Right cardiac atrium (tissue), 5 donors: Measurements from ENCODE around the gene SHISA9. TPM values are rescaled to one million over a fixed set of nuclear protein-coding genes. Genes with fewer than 3 reads are reported as not detected.

Experiments used
- ATAC-seq, 2 donors: fragments of 200-7000 bp; cut with Tn5 transposase; one replicate each; pipeline versions ENCODE4 v1.8.0 to v1.9.1; 2020; ENCODE audit warnings: moderate library complexity in 2 of 2, mild to moderate bottlenecking in 1 of 2
- DNase-seq, 3 donors: peaks; one replicate each; pipeline ENCODE4 v3.0.0-alpha.2; 2020
- H3K27ac ChIP-seq: one replicate; pipeline ENCODE4 v1.5.1; 2013; ENCODE audit warnings: mild to moderate bottlenecking, low read length, control low read depth, moderate library complexity
- H3K27me3 ChIP-seq: one replicate; pipeline ENCODE4 v1.6.1; 2013; ENCODE audit not compliant: control insufficient read depth, insufficient read depth
- H3K4me1 ChIP-seq: one replicate; pipeline ENCODE4 v1.6.1; 2013; ENCODE audit warnings: low read length; ENCODE audit not compliant: control insufficient read depth, insufficient read depth
- H3K4me3 ChIP-seq: one replicate; pipeline ENCODE4 v1.5.1; 2013; ENCODE audit warnings: low read length, control low read depth
- H3K9me3 ChIP-seq: one replicate; pipeline ENCODE4 v1.6.1; 2013; ENCODE audit warnings: low read length; ENCODE audit not compliant: control insufficient read depth
- WGBS: extraction: QIAGEN DNeasy Blood & Tissue Kit; methylation state at CpG from one replicate; pipeline ENCODE4 v1.1.7; 2013; 5-methylcytosine and 5-hydroxymethylcytosine counted together
- intact Hi-C, 4 donors: fragments of 100-400 bp; cut with DNase I; formaldehyde crosslinking; loops; one replicate each; pipeline versions ENCODE4 v1.11.0 to v1.14.0; 2022 to 2023
- polyA plus RNA-seq: library from polyadenylated mRNA; stranded (reverse); fragments of 200-250 nt; gene quantifications from one replicate; pipeline ENCODE4 v1.2.3, GENCODE V29; 2013
- total RNA-seq, 4 donors: library from RNA; stranded (reverse); fragmentation: NEBNext Ultra II Directional; extraction: Animal tissue kit (Norgen Biotek cat#: 25700); gene quantifications; one replicate each; pipeline ENCODE4 v1.2.1, GENCODE V29; 2021
- donor health status: healthy with polysubstance abuse.
- donor health status: DM: no; HTN: yes; CAD: no.
- donor health status: DM: no; HTN: no; CAD: no.
- donor health status: DM: no; HTN: yes; CAD: no; lungs with severe emphysema.
- donor health status: DM: yes; HTN: yes; CAD: no.

SHISA9 gene
- total and polyA plus RNA-seq, 5 donors, result 0.28 to 1.8 (median 0.47) TPM

GRCh38 chr16:13118091-13118490 lies 216.7 kb downstream of the SHISA9 start:
- H3K4me1 ChIP-seq, result no peaks in the 10 kb centered on the region
- intact Hi-C loops, result no loop called here
- ATAC-seq, result no peak

GRCh38 chr16:13120091-13120490 lies 218.7 kb downstream of the SHISA9 start:
- no peaks in the 10 kb centered on the region for H3K9me3 ChIP-seq
- H3K27me3 ChIP-seq, result no peaks in the 10 kb centered on the region
- intact Hi-C loops, result no loop called here
- H3K4me1 ChIP-seq, result no peaks in the 10 kb centered on the region
- WGBS, result 35% methylated on average over 6 of the region's 6 CpGs
- H3K4me3 ChIP-seq, result no peak overlapping the region
- H3K27ac ChIP-seq, result no peak overlapping the region
- no peak for DNase-seq
- no peak for ATAC-seq

More at GRCh38 chr16:13118091-13118490, 216.7 kb downstream of the SHISA9 start:
- Histone ChIP-seq H3K27ac (no peak overlapping the region), H3K9me3 (no peaks in the 10 kb centered on the region), H3K27me3 (no peaks in the 10 kb centered on the region), H3K4me3 (no peak overlapping the region)
- DNase-seq, result no peak
- WGBS, result 91% methylated on average over 5 of the region's 5 CpGs

- intact Hi-C loops, result no loop called here
- no peaks in the 10 kb centered on the region for H3K4me1 ChIP-seq
- 54% methylated on average over 4 of the region's 4 CpGs for WGBS
- DNase-seq (no peak), ATAC-seq (no peak)
- H3K9me3 ChIP-seq, result no peaks in the 10 kb centered on the region
- no peak overlapping the region for H3K4me3 ChIP-seq
- no peak overlapping the region for H3K27ac ChIP-seq
- H3K27me3 ChIP-seq, result no peaks in the 10 kb centered on the region
Measured at GRCh38 chr16:13120557-13120956, 219.2 kb downstream of the SHISA9 start.

GRCh38 chr16:13123991-13124390 lies 222.6 kb downstream of the SHISA9 start:
- Histone ChIP-seq H3K4me1 (no peaks in the 10 kb centered on the region), H3K4me3 (no peak overlapping the region), H3K27ac (no peak overlapping the region), H3K27me3 (no peaks in the 10 kb centered on the region), H3K9me3 (peaks cover 2% of the 10 kb centered on the region)
- intact Hi-C loops, result no loop called here
- 82% methylated on average over 3 of the region's 3 CpGs for WGBS
- ATAC-seq, result no peak
- DNase-seq, result no peak

DNA sequence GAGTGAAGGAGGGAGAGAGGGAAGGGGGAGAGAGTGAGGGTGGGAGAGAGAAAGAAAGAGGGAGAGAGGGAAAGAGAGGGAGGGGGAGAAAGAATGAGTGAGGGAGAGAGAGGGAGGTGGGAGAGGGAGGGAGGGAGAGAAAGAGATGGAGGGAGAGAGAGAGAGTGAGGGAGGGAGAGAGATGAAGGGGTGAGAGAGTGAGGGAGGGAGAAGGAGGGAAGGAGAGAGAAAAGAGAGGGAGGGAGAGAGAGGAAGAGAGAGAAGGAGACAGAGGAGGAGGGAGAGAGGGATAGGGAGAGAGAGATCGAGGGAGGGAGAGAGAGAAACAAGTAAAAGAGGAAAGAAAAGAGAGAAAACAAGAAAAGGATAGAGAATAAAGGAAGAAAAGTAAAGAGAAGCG lies 225.7 kb downstream of the SHISA9 start:
- ATAC-seq, result no peak
- peaks cover 2% of the 10 kb centered on the region for H3K9me3 ChIP-seq
- no peak overlapping the region for H3K27ac ChIP-seq
- no peak for DNase-seq
- 62% methylated on average over 2 of the region's 2 CpGs for WGBS
- intact Hi-C loops, result no loop called here
- H3K4me1 ChIP-seq, result no peaks in the 10 kb centered on the region
- no peak overlapping the region for H3K4me3 ChIP-seq
- H3K27me3 ChIP-seq, result no peaks in the 10 kb centered on the region

GRCh38 chr16:13130586-13130985 lies 229.2 kb downstream of the SHISA9 start:
- Histone ChIP-seq H3K27ac (no peak overlapping the region), H3K9me3 (peaks cover 4% of the 10 kb centered on the region), H3K27me3 (no peaks in the 10 kb centered on the region), H3K4me3 (no peak overlapping the region), H3K4me1 (no peaks in the 10 kb centered on the region)
- no peak for DNase-seq
- intact Hi-C loops, result no loop called here
- no peak for ATAC-seq
- 59% methylated on average over 1 of the region's 1 CpG for WGBS

GRCh38 chr16:13134836-13135235 lies 233.4 kb downstream of the SHISA9 start:
- Histone ChIP-seq H3K27me3 (no peaks in the 10 kb centered on the region), H3K4me1 (no peaks in the 10 kb centered on the region), H3K4me3 (no peak overlapping the region), H3K9me3 (peaks cover 2% of the 10 kb centered on the region), H3K27ac (no peak overlapping the region)
- DNase-seq (no peak), ATAC-seq (no peak)
- intact Hi-C loops, result no loop called here
- 91% methylated on average over 1 of the region's 1 CpG for WGBS

GRCh38 chr16:13136901-13137300 lies 235.5 kb downstream of the SHISA9 start:
- intact Hi-C loops, result no loop called here
- WGBS, result 69% methylated on average over 3 of the region's 3 CpGs
- no peak overlapping the region for H3K27ac ChIP-seq
- no peaks in the 10 kb centered on the region for H3K4me1 ChIP-seq
- peaks cover 2% of the 10 kb centered on the region for H3K9me3 ChIP-seq
- H3K27me3 ChIP-seq, result no peaks in the 10 kb centered on the region
- ATAC-seq, result no peak
- no peak for DNase-seq
- no peak overlapping the region for H3K4me3 ChIP-seq

DNA sequence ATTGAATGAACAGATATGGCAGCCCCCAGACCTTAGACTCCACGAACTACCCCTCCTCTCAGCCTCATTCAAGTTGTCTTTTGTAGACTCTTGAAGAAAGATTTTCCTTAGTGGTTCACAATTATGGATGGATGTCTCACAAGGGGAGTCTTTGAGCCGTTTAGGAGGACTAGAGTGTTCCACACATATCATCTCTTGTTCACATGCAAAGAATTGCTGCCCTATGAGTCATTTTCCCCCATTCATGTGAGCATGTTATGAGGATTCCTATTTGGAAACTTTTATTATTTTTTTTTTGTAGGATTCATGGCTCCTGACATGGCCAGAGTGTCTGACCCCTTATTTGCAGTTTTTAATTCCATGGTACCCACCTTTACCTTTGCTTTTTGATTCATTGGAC lies 237.1 kb downstream of the SHISA9 start:
- ATAC-seq, result no peak
- no peaks in the 10 kb centered on the region for H3K27me3 ChIP-seq
- intact Hi-C loops, result no loop called here
- H3K4me1 ChIP-seq, result no peaks in the 10 kb centered on the region
- H3K4me3 ChIP-seq, result no peak overlapping the region
- H3K27ac ChIP-seq, result no peak overlapping the region
- WGBS, result 30% methylated on average over 2 of the region's 2 CpGs
- peaks cover 2% of the 10 kb centered on the region for H3K9me3 ChIP-seq
- no peak for DNase-seq

DNA sequence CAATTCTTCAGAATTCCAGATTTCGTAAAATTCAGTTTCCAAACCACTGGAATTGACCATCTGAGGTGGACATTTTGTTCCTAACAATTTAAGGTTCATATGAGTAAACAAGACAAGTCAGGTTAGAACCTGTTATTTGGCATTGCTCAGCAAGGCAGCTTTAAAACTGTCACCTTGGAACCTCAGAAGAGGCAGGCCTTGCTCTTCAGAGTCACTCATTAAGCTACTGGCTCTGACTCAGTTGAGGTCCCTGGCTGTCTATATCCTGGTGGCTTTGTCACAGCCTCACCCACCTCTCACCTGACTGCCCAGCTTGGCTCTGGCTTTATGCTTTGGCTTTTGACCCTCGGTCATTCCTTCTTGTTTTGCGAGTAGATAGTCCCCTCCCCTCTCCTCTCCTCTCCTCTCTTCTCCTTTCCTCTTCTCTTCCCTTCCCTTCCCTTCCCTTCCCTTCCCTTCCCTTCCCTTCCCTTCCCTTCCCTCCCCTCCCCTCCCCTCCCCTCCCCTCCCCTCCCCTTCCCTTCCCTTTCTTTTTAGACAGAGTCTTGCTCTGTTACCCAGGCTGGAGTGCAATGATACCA lies 238.4 kb downstream of the SHISA9 start:
- Histone ChIP-seq H3K4me3 (no peak overlapping the region), H3K27me3 (no peaks in the 10 kb centered on the region), H3K9me3 (peaks cover 2% of the 10 kb centered on the region), H3K27ac (no peak overlapping the region), H3K4me1 (no peaks in the 10 kb centered on the region)
- WGBS, result 85% methylated on average over 3 of the region's 3 CpGs
- intact Hi-C loops, result no loop called here
- ATAC-seq (no peak), DNase-seq (no peak)

- 93% methylated on average over 1 of the region's 1 CpG for WGBS
- intact Hi-C loops, result no loop called here
- Histone ChIP-seq H3K4me1 (no peaks in the 10 kb centered on the region), H3K27me3 (no peaks in the 10 kb centered on the region), H3K27ac (no peak overlapping the region), H3K9me3 (no peaks in the 10 kb centered on the region), H3K4me3 (no peak overlapping the region)
- DNase-seq (no peak), ATAC-seq (no peak)
Measured at GRCh38 chr16:13143551-13143950, 242.2 kb downstream of the SHISA9 start.

- intact Hi-C loops, result no loop called here
- ATAC-seq, result no peak
- no peak for DNase-seq
Measured at GRCh38 chr16:13146829-13147228, 245.4 kb downstream of the SHISA9 start.

More at GRCh38 chr16:13146829-13147228, 245.4 kb downstream of the SHISA9 start:
- WGBS, result 48% methylated on average over 2 of the region's 2 CpGs
- no peaks in the 10 kb centered on the region for H3K27me3 ChIP-seq
- H3K9me3 ChIP-seq, result no peaks in the 10 kb centered on the region
- H3K4me1 ChIP-seq, result no peaks in the 10 kb centered on the region
- H3K27ac ChIP-seq, result no peak overlapping the region
- H3K4me3 ChIP-seq, result no peak overlapping the region
